GM12801 (cell line): ENCODE results near the gene RPL6.

Experiments used
- CTCF ChIP-seq: IDR thresholded peaks from one replicate; pipeline ENCODE4 v1.5.1; 2011; ENCODE audit warnings: control low read depth; ENCODE audit not compliant: insufficient read length; ENCODE audit errors: extremely low read depth

Gene RPL6

GRCh38 chr12:112370868-112371510, 38.4 kb downstream of the RPL6 start:
- TF ChIP-seq CTCF = no peak

DNA sequence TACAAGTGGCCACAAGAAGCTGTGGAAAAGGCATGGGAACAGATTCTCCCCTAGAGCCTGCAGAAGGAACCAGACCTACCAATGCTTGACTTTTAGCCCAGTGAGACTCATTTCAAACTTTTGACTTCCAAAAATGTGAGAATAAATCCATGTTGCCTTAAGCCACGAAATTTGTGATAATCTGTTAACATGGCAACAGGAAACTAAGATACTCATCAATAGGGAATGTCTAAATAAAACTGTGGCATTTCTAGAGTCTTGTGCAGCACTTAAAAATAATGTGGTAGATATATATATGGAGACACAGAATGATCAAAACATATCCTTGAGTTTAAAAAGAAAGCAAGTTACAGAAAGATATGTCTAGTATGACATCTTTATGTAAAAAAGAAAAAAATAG, 39.2 kb downstream of the RPL6 start:
- no peak for TF ChIP-seq CTCF

DNA sequence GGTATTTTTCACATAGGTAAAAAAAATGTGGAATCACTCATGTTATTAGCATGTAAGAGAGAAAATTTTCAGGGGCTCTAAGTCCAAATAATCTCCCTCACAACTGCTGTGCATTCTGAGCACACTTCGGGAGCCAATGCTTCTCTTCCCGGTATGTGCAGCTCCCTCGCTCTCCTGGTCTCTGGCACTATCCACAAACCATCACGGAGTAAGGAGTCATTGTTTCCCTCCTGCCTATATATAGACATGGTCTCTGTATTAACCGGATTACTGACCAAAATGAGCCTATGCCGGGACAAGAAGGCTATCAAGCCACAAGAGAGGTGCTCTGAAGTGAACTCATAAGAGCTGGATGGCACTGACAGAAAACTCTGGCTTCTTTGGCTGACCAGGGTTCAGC, 40.5 kb downstream of the RPL6 start:
- no peak for TF ChIP-seq CTCF

DNA sequence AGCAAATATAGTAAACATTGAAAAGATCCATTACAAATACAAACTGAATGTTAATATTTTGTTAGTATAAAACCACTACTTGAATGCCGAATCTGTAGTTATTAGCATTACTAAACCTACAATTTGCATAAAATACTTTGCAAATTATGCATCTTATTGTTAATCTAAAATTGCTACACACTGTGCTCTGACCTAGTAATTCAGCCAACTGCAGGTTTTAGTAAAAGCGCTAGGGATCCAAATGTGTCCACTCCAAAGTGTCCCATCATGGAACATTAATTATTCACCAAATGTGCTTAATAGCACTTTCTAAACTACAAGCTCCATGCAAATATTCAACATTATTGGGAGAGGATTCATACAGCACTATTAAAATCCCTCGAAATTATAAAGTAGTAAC, 41.4 kb downstream of the RPL6 start:
- no peak for TF ChIP-seq CTCF

DNA sequence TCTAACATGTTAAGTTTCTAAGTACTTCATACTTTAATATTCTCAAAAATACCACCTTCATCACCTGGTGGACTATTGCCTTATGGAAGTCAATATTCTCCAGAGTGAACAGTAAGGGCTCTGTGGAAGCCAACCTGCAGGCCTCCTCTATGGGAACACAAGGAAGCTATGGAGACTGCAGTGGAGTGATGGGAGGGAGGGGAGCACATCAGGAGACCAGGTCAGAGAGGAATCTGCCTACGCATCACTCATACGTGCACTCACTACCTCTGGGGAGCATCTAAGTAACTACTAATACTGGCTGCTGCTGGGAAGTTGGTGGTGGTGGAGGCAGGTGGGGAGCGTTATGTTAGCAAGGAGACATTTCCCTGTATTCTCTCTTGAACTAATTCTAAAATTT, 47.1 kb downstream of the RPL6 start:
- TF ChIP-seq CTCF = no peak

GRCh38 chr12:112361271-112361670, 48.1 kb downstream of the RPL6 start:
- TF ChIP-seq CTCF = no peak

DNA sequence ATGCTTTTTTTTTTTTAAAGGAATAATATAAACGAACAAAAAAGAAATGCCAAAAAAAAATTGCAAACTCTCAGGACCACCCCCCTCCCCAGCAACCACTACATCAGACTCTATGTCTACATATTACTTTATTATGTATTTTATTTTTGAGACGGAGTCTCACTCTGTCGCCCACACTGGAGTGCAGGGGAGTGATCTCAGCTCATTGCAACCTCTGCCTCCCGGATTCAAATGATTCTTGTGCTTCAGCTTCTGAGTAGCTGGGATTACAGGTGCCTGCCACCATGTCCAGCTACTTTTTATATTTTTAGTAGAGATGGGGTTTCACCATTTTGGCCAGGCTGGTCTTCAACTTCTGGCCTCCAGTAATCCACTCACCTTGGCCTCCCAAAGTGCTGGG, 50.1 kb downstream of the RPL6 start:
- no peak for TF ChIP-seq CTCF

DNA sequence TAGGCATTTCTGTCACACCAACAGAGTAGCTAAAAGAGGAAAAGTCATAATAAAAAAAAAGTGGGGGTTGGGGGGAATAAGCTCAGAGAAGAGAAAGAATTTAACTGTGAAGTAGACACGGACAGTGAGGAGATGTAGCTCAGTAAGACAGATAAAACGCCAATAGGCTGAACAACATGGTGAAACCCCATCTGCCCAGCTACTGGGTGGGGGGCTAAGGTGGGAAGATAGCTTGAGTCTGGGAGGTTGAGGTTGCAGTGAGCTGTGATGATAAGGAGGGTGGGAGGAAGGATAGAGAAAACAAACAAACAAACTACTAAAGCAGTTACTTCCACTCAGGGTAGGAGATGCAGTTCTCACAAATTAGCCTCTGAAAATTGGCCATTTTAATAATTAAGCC, 52.2 kb downstream of the RPL6 start:
- no peak for TF ChIP-seq CTCF
